Activated T-cell treated with anti-CD3 and anti-CD28 coated beads, Interleukin-2, amount 50 U/mL, for 72 hours (primary cell): ENCODE measurements around the gene LIME1. TPM values are rescaled to one million over a fixed set of nuclear protein-coding genes. Genes with fewer than 3 reads are reported as not detected.
A peak's percentile ranks its signal among the peaks of the same experiment; 100 is the strongest.
"Not testable (repeated sequence)": the region's sequence is repeated elsewhere in the genome, so short reads cannot be mapped to it uniquely, and the experiment has no call there.

Source experiments
- ATAC-seq, 2 donors: fragments of 150-1000 bp; cut with Tn5 transposase; replicated peaks in 1 of 2; 2 replicates each; pipeline ENCODE4 v1.10.0; 2021; ENCODE audit warnings: moderate library complexity in 2 of 2, mild to moderate bottlenecking in 1 of 2
- DNase-seq, 2 donors: peaks; one replicate each; pipeline ENCODE4 v3.0.0; 2021 to 2022; ENCODE audit warnings: mixed read lengths in 1 of 2
- H3K27ac Mint-ChIP-seq: one replicate; pipeline ENCODE4 v1.8.0; 2022; ENCODE audit warnings: mild to moderate bottlenecking, moderate library complexity, mixed read lengths
- H3K27me3 Mint-ChIP-seq: one replicate; pipeline ENCODE4 v1.8.0; 2022; ENCODE audit warnings: low read depth, mixed read lengths
- H3K36me3 Mint-ChIP-seq, 2 donors: one replicate each; pipeline ENCODE4 v1.8.0; 2022; ENCODE audit warnings: mixed read lengths in 2 of 2, mild to moderate bottlenecking in 1 of 2; ENCODE audit not compliant: insufficient read depth in 2 of 2
- H3K4me1 Mint-ChIP-seq: one replicate; pipeline ENCODE4 v1.8.0; 2022; ENCODE audit warnings: low read depth, mixed read lengths
- H3K4me3 Mint-ChIP-seq, 2 donors: one replicate each; pipeline ENCODE4 v1.8.0; 2022; ENCODE audit warnings: mild to moderate bottlenecking in 2 of 2, mixed read lengths in 2 of 2, moderate library complexity in 2 of 2
- H3K9me3 Mint-ChIP-seq, 2 donors: one replicate each; pipeline ENCODE4 v1.8.0; 2022; ENCODE audit warnings: mixed read lengths in 2 of 2
- total RNA-seq, 2 donors: library from RNA; stranded (reverse); gene quantifications; one replicate each; pipeline ENCODE4 v1.2.3, GENCODE V29; 2022

The LIME1 gene
- total RNA-seq, 2 donors from 2014 or later = 13.4 to 21.1 TPM

- H3K27ac Mint-ChIP-seq, H3K27me3 Mint-ChIP-seq, H3K4me3 Mint-ChIP-seq, H3K9me3 Mint-ChIP-seq, ATAC-seq, H3K36me3 Mint-ChIP-seq, DNase-seq: not testable (repeated sequence)
- H3K4me1 Mint-ChIP-seq = peaks cover 13% of the 10 kb centered on the region
Observed at GRCh38 chr20:63776875-63777274, 40.4 kb downstream of the LIME1 start.

- Mint-ChIP-seq H3K4me3 (no peak overlapping the region), H3K36me3 (no peaks in the 10 kb centered on the region), H3K27ac (no peak overlapping the region), H3K27me3 (no peaks in the 10 kb centered on the region), H3K4me1 (peaks cover 20% of the 10 kb centered on the region), H3K9me3 (no peaks in the 10 kb centered on the region)
- DNase-seq (no peak), ATAC-seq (no peak)
Observed at GRCh38 chr20:63777614-63778013, 41.1 kb downstream of the LIME1 start.

GRCh38 chr20:63778034-63778752, 41.7 kb downstream of the LIME1 start:
- Mint-ChIP-seq H3K36me3 (no peaks in the 10 kb centered on the region), H3K27ac (no peak overlapping the region), H3K27me3 (no peaks in the 10 kb centered on the region), H3K9me3 (no peaks in the 10 kb centered on the region), H3K4me1 (peaks cover 22% of the 10 kb centered on the region), H3K4me3 (no peak overlapping the region)
- ATAC-seq = no peak
- DNase-seq = no peak

DNA sequence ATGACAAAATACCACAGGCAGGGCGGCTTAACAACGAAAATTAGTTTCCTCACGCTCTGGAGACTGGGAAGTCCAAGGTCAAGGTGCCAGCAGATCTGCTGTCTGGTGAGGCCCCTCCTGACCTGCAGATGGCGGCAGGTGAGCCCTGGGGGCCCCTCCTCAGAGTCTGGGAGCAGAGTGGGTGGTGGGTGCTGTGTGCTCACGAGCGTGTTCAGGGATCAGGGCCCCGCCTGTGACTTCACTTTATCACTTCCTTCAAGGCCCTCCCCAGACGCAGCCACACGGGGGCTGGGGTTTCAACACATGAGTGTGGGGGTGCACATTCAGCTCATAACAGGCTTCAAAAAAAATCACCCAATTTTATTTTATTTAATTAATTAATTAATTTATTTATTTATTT, 42.4 kb downstream of the LIME1 start:
- H3K4me3 Mint-ChIP-seq = no peak overlapping the region
- no peaks in the 10 kb centered on the region for H3K27me3 Mint-ChIP-seq
- H3K4me1 Mint-ChIP-seq = peaks cover 22% of the 10 kb centered on the region
- no peak for ATAC-seq
- no peak overlapping the region for H3K27ac Mint-ChIP-seq
- DNase-seq = no peak
- no peaks in the 10 kb centered on the region for H3K9me3 Mint-ChIP-seq
- no peaks in the 10 kb centered on the region for H3K36me3 Mint-ChIP-seq

DNA sequence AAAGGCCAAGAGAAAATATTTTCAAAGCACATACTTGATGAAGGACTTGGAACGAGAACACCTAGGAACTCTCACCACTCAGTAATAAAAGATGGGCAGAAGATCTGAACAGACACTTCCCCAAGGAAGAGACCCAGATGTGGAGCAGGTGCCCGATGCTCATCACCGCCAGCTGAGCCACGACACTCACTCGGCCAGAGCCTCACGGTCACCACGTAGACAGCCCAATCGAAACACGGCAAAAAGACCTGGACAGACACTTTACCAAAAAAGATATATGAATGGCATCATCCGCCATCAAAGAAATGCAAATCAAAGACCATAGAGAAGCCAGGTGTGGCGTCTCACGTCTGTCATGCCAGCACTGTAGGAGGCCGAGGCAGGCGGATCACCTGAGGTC, 44.7 kb downstream of the LIME1 start:
- no peaks in the 10 kb centered on the region for H3K36me3 Mint-ChIP-seq
- no peak overlapping the region for H3K27ac Mint-ChIP-seq
- peak overlapping the region; percentile 18 to 22 for H3K4me3 Mint-ChIP-seq
- no peak for ATAC-seq
- H3K9me3 Mint-ChIP-seq = no peaks in the 10 kb centered on the region
- H3K27me3 Mint-ChIP-seq = no peaks in the 10 kb centered on the region
- peaks cover 24% of the 10 kb centered on the region for H3K4me1 Mint-ChIP-seq
- DNase-seq = no peak

- H3K4me1 Mint-ChIP-seq = peaks cover 29% of the 10 kb centered on the region
- H3K27ac Mint-ChIP-seq = no peak overlapping the region
- H3K36me3 Mint-ChIP-seq = no peaks in the 10 kb centered on the region
- peak overlapping the region in 1 of 2 donors; percentile 31 for H3K4me3 Mint-ChIP-seq
- H3K9me3 Mint-ChIP-seq = no peaks in the 10 kb centered on the region
- DNase-seq (peak; percentile 22 to 52), ATAC-seq (peak; percentile 87 to 95)
- no peaks in the 10 kb centered on the region for H3K27me3 Mint-ChIP-seq
Observed at GRCh38 chr20:63782051-63782471, 45.6 kb downstream of the LIME1 start.

- Mint-ChIP-seq H3K27me3 (no peaks in the 10 kb centered on the region), H3K27ac (no peak overlapping the region), H3K4me1 (peaks cover 29% of the 10 kb centered on the region), H3K4me3 (no peak overlapping the region), H3K36me3 (no peaks in the 10 kb centered on the region), H3K9me3 (no peaks in the 10 kb centered on the region)
- ATAC-seq = peak; percentile 12 to 18
- DNase-seq = no peak
Observed at GRCh38 chr20:63782521-63782971, 46.1 kb downstream of the LIME1 start.

- ATAC-seq (no peak), DNase-seq (no peak)
- H3K4me1 Mint-ChIP-seq = peaks cover 29% of the 10 kb centered on the region
- no peak overlapping the region for H3K4me3 Mint-ChIP-seq
- H3K36me3 Mint-ChIP-seq = no peaks in the 10 kb centered on the region
- no peak overlapping the region for H3K27ac Mint-ChIP-seq
- no peaks in the 10 kb centered on the region for H3K27me3 Mint-ChIP-seq
- no peaks in the 10 kb centered on the region for H3K9me3 Mint-ChIP-seq
Observed at GRCh38 chr20:63783970-63784369, 47.5 kb downstream of the LIME1 start.

DNA sequence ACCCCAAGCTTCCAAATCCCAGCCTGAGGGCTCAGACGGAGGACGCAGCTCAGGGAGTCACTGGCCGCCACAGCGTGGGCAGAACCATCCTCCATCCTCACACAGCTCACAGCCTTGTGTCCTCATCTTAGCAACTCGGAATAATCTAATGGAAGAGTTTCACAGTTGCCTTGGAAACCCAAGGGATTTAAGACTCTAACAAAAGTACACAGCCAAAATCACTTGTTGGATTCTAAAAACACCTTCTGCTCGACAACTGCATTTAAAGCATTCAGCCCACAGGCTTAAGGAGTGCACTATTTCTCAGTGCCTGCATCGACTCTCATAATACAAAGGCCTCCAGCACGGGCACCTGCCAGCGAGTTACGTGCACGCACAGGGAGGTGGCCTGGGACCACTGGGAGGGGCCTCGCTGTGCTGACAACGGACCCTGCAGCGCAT, 49.2 kb downstream of the LIME1 start:
- ATAC-seq = no peak
- Mint-ChIP-seq H3K27me3 (no peaks in the 10 kb centered on the region), H3K4me3 (no peak overlapping the region), H3K4me1 (peaks cover 29% of the 10 kb centered on the region), H3K27ac (no peak overlapping the region), H3K9me3 (no peaks in the 10 kb centered on the region), H3K36me3 (no peaks in the 10 kb centered on the region)
- no peak for DNase-seq

DNA sequence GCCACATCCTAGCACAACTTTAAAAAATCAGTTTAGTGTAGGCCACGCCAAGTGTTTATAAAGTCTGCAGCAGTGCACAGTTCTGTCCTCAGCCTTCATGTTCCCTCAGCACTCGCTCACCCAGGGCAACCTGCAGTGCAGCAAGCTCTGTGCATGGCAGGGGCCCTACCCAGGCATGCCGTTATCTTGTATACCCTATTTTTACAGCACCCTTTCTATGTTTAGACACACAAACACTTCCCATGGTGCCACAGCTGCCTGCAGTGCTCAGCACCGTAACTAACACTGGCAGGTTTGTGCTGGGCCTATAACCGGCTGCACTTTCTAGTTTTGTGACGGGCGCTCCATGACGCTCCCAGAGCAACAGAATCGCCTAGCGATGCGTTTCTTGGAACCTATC, 50.8 kb downstream of the LIME1 start:
- H3K4me1 Mint-ChIP-seq = peaks cover 16% of the 10 kb centered on the region
- ATAC-seq (no peak), DNase-seq (no peak)
- H3K27me3 Mint-ChIP-seq = no peaks in the 10 kb centered on the region
- no peaks in the 10 kb centered on the region for H3K36me3 Mint-ChIP-seq
- H3K4me3 Mint-ChIP-seq = no peak overlapping the region
- H3K27ac Mint-ChIP-seq = no peak overlapping the region
- no peaks in the 10 kb centered on the region for H3K9me3 Mint-ChIP-seq

DNA sequence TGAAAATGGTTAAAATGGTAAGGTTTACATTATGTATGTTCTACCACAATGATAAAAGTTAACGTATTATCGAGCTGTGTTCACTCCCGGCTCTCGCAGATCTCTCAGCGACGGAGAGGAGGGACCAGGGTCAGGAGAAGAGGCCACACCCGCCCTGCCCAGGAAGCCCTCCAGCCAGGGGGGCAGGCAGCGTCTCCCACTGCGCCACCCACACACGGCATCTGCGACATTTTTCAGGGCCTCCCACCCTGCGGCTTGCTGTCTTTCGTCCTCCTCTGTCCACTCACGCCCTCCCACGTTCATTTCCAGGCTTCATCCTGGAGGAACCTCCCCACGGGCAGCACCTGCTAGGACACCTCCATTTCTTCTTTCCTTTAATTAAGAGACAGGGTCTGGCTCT, 51.3 kb downstream of the LIME1 start:
- no peak for ATAC-seq
- Mint-ChIP-seq H3K4me3 (no peak overlapping the region), H3K27ac (no peak overlapping the region), H3K4me1 (peaks cover 12% of the 10 kb centered on the region), H3K36me3 (no peaks in the 10 kb centered on the region), H3K27me3 (no peaks in the 10 kb centered on the region), H3K9me3 (no peaks in the 10 kb centered on the region)
- DNase-seq = no peak

Other genes starting within 250 kb of the LIME1 start
- gene EEF1A2, start 237.6 kb upstream of the LIME1 start, total RNA-seq = 1 to 10 TPM in 1 of 2 donors, under 1 TPM in 1; 0.94 to 8.3 TPM
- gene PPDPF, start 215.9 kb upstream of the LIME1 start, total RNA-seq = 100 to 1,000 TPM in 1 of 2 donors, 10 to 100 TPM in 1; 91.0 to 130 TPM
- gene PTK6, start 199.3 kb upstream of the LIME1 start, total RNA-seq = 1 to 10 TPM in 1 of 2 donors, under 1 TPM in 1; 0.97 to 1.2 TPM
- not detected for gene SRMS, start 188.9 kb upstream of the LIME1 start, total RNA-seq
- gene FNDC11, start 182.5 kb upstream of the LIME1 start, total RNA-seq = under 1 TPM; 0.67 to 0.74 TPM
- 10 to 100 TPM in 1 of 2 donors, 1 to 10 TPM in 1; 8.8 to 31.2 TPM for gene HELZ2, start 162.4 kb upstream of the LIME1 start, total RNA-seq
- 10 to 100 TPM; 17.5 to 22.8 TPM for gene GMEB2, start 109.6 kb upstream of the LIME1 start, total RNA-seq
- gene STMN3, start 83.2 kb upstream of the LIME1 start, total RNA-seq = 10 to 100 TPM; 14.4 to 21.8 TPM
- gene RTEL1, start 78.4 kb upstream of the LIME1 start, total RNA-seq = 10 to 100 TPM; 26.8 to 34.6 TPM
- 1 to 10 TPM; 1.0 to 1.2 TPM for gene TNFRSF6B, start 40.0 kb upstream of the LIME1 start, total RNA-seq
- 10 to 100 TPM; 55.1 to 70.9 TPM for gene ARFRP1, start 28.7 kb upstream of the LIME1 start, total RNA-seq
- 10 to 100 TPM; 24.3 to 28.0 TPM for gene ZGPAT, start 28.6 kb upstream of the LIME1 start, total RNA-seq
- 10 to 100 TPM; 43.5 to 47.0 TPM for gene SLC2A4RG, start 3.1 kb downstream of the LIME1 start, total RNA-seq
- gene ZBTB46, start 94.6 kb downstream of the LIME1 start, total RNA-seq = 1 to 10 TPM; 2.7 to 8.2 TPM
- gene ABHD16B, start 124.8 kb downstream of the LIME1 start, total RNA-seq = under 1 TPM in 1 of 2 donors, not detected in 1; 0.22 TPM
- 10 to 100 TPM; 71.5 to 76.8 TPM for gene TPD52L2, start 128.6 kb downstream of the LIME1 start, total RNA-seq
- gene DNAJC5, start 158.5 kb downstream of the LIME1 start, total RNA-seq = 10 to 100 TPM; 37.6 to 40.5 TPM
- 10 to 100 TPM; 27.9 to 33.1 TPM for gene UCKL1, start 219.8 kb downstream of the LIME1 start, total RNA-seq
- 10 to 100 TPM; 20.0 to 20.6 TPM for gene ZNF512B, start 233.3 kb downstream of the LIME1 start, total RNA-seq
- 10 to 100 TPM; 54.6 to 77.0 TPM for gene SAMD10, start 243.0 kb downstream of the LIME1 start, total RNA-seq
- 10 to 100 TPM; 77.5 to 95.7 TPM for gene PRPF6, start 244.5 kb downstream of the LIME1 start, total RNA-seq